ENCODE data around the gene LDLRAD4.

Gene LDLRAD4

GRCh38 chr18:13526519-13526918, 308.0 kb downstream of the LDLRAD4 start:
- DNase-seq = no peak

- no peak for DNase-seq
These were observed 308.7 kb downstream of the LDLRAD4 start for GRCh38 chr18:13527256-13527655.

GRCh38 chr18:13527730-13528129, 309.2 kb downstream of the LDLRAD4 start:
- DNase-seq = no peak

- DNase-seq = no peak
These were observed 310.3 kb downstream of the LDLRAD4 start for GRCh38 chr18:13528739-13529392.

DNA sequence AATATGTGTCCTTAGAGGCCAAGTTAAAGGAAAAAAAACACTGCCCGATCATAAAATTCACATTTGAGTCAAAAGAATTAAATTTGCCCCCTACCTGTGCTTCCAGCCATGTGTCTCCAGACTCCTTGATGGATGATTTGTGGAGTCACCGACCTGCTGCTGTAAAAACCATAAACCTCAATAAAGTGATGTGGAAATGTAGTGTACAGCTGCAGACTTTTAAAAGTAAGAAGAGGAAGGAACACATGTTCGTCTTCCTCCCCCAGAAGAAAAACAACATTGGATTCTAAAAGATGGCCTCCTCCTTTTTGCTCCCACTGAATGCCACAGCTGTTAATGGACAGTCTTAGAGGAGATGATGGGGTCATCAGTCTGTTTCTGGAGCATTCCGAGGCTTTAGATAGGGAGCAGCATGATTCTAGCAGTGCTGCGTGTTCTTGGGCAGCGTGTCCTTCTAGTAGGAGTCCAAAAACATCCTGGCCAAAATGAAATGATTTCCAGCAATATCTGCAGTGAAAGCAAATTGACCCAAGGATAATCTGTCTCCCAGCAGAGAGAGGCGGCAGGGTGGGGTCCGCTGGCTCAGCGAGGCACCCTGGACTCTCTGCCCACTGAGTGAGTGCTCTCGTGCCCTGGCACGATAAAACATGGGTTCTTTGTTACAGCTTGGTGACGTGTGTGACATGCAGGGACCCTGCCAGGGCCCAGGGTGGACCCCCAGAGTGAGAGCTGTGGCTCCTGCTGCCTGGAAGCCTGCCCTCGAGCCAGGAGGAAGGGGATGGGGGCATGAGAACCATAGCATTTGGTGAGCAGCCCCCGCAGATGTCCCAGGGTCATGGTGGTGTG, 311.7 kb downstream of the LDLRAD4 start:
- DNase-seq = no peak

DNA sequence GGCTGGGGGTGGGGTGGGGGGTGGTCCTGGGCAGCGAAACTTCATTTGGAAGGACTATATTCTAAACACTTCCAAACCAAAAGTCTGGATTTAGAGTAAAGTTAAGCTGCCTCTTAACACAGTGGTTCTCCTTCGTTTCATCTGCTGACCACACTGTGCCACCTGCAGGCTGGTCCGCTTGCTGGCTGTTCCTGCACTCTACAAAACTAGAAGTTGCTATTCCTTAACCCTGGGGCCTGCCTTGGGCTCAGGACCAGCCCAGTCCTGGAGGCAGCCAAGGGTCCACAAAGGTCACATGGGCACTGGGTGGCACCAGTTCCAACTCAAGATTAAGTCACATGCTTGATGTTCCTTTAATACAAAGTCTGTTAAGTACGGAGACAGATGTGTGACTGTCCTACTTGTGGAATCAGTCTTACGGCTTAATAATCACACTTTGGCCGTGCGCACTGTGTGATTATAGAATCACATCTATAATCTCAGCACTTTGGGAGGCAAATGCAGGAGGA, 312.4 kb downstream of the LDLRAD4 start:
- no peak for DNase-seq

GRCh38 chr18:13531681-13532325, 313.2 kb downstream of the LDLRAD4 start:
- DNase-seq = no peak

DNA sequence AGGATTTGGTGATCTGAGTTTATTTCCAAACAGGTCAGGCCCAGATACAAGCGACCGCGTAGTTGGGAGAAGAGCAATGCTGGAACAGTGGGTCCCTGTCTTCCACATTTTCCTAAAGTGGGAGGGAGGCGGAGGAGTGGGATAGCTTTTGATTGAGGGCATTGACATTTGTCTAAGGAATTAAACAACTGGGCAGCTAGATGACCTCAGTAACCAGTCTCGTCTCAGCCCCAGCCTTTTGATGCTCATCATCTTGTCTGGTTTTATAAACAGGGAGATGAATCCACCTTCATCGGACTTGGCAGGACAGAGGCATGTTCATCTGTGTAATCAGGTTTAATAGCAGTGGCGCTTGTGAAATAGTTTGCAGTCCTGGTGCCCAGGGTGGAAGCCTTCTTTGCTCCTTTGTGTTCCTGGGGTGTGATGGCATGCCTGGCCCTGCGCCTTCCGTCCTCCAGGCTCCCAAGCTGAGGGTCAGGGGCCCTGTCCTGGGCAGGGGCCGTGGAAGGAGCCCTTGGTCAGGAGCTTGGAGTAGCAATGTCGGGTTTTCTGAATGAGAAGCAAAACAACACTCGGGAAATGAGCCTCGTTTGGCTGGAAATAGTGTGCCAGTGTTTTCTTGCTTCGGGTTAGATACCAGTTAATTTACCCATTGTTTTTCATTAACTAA, 314.0 kb downstream of the LDLRAD4 start:
- no peak for DNase-seq

- no peak for DNase-seq
These were observed 316.1 kb downstream of the LDLRAD4 start for GRCh38 chr18:13534631-13535030.

DNA sequence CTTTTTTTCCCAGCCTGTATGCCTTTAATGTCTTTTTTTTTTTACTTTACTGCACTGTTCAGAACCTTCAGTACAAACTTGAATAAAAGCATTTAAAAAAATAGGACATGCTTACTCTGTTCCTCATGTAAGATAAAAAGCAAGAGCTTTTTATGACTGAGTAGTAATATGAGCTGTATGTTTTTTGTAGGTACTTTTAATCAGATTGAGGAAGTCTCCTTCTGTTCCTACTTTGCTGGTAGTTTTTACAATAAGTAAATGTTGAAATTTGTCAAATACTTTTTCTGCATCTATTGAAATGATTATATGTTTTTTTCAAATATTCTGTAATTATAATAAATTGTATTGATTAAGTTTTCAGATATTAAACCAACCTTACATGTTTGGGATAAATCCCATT, 318.0 kb downstream of the LDLRAD4 start:
- DNase-seq = no peak

- DNase-seq = no peak
These were observed 318.6 kb downstream of the LDLRAD4 start for GRCh38 chr18:13537022-13537780.

- no peak for DNase-seq
These were observed 320.1 kb downstream of the LDLRAD4 start for GRCh38 chr18:13538630-13539029.

GRCh38 chr18:13539050-13539449, 320.5 kb downstream of the LDLRAD4 start:
- DNase-seq = no peak

GRCh38 chr18:13539843-13540476, 321.4 kb downstream of the LDLRAD4 start:
- no peak for DNase-seq

- no peak for DNase-seq
These were observed 322.1 kb downstream of the LDLRAD4 start for GRCh38 chr18:13540477-13541182.

DNA sequence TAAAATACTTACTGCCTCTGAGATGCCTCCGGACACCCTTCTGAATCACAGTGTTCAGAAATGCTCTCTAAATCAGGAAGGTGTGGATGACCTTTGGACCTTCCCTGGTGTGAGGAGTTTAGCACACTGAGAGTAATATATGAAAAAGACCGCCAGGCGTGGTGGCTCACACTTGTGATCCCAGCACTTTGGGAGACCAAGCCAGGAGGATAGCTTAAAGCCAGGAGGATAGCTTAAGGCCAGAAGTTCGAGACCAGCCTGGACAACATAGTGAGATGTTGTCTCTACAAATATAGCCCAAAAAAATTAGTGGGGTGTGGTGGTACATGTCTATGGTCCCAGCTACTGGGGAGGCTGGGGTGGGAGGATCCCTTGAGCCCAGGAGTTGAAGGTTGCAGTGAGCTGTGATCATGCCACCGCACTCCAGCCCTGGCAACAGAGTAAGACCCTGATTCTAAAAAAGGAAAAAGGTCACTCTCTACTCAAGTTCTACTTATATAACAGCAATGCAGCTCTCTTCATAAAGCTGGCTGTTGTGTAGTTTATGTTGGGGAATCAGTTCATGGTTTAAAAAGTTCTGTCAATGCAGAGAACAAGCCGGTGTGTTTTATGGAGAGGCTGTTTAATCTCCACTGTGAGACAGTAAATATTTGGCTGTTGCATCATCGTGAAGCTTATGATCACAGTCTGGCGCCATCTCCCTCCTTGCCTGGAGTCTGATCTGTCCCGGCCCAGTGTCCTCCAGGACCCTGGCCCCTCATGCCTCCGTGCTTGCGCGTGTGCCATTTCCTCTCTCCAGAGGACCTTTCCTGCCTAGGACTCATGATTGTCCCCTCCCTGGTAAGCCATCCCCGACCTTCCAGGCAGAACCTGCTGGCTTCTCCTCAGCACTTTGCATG, 323.3 kb downstream of the LDLRAD4 start:
- DNase-seq = no peak

DNA sequence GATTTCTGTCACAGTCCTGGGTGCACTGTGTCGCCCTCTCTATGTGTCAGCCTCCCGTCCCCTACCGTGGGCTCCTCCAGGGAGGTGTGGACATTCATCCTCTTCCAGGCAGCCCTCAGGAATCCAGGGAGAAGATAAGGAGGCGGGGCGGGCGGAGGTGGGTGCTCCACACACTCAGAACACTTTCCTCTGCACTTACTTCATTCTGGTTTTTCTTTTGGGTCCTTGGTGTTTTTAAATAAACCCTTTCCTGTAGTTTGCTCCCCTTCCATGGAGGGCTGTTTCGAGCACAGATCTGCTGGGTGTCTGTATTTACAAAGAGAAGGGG, 323.9 kb downstream of the LDLRAD4 start:
- DNase-seq = no peak

DNA sequence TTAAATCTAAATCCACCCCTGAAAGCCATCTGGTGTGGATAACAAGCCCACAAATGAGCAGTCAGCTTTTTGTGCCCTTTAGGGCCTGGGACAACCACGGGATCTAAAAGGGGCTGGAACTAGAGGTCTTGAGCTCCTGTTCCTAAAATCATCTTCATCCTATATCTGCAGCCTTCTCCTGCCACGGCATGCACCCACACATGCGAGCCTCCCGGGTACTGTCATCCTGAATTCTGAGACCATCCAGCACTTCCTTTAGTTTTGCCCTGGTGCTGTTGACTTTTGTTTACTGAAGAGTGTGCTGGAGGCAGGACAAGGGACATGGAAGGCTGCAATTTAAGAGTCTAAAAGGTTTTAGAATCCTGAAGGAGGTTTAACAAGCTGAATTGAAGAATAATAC, 324.6 kb downstream of the LDLRAD4 start:
- DNase-seq = no peak

- no peak for DNase-seq
These were observed 325.5 kb downstream of the LDLRAD4 start for GRCh38 chr18:13543811-13544732.

Data from T1000 (cell line).